HepG2 (cell line): ENCODE measurements around the gene NLRX1. TPM values are rescaled to one million over a fixed set of nuclear protein-coding genes. Genes with fewer than 3 reads are reported as not detected.

Experiments
- AGO2 ChIP-seq: fragments of 200-400 bp; formaldehyde crosslinking; optimal IDR thresholded peaks from 2 replicates; pipeline ENCODE3; 2017; ENCODE audit warnings: mild to moderate bottlenecking, low read depth, low read length, moderate library complexity
- ISL2 ChIP-seq: sonication (generic); formaldehyde crosslinking; IDR thresholded peaks from 2 replicates; pipeline ENCODE4 v1.5.0; 2020; ENCODE audit warnings: missing genetic modification reagents
- PRDM4 ChIP-seq: sonication (generic); formaldehyde crosslinking; IDR thresholded peaks from 2 replicates; pipeline ENCODE4 v1.9.0; 2021; ENCODE audit warnings: missing genetic modification reagents, borderline replicate concordance
- RFX5 ChIP-seq: IDR thresholded peaks from 2 replicates; pipeline ENCODE4 v1.6.1; 2011; ENCODE audit warnings: low read depth, low read length, improper control_type of control experiment
- SAP130 ChIP-seq: IDR thresholded peaks from 2 replicates; pipeline ENCODE4 v1.6.1; 2016; ENCODE audit warnings: low read depth
- SIX1 ChIP-seq: sonication (generic); formaldehyde crosslinking; IDR thresholded peaks from 2 replicates; pipeline ENCODE4 v1.4.0; 2020; ENCODE audit warnings: missing genetic modification reagents, borderline replicate concordance
- SNAPC4 ChIP-seq: sonication (generic); formaldehyde crosslinking; IDR thresholded peaks from 2 replicates; pipeline ENCODE4 v1.4.0; 2020; ENCODE audit warnings: mild to moderate bottlenecking, missing genetic modification reagents
- ZFP36L1 ChIP-seq: sonication (generic); formaldehyde crosslinking; IDR thresholded peaks from 2 replicates; pipeline ENCODE4 v1.8.0; 2022; ENCODE audit warnings: mild to moderate bottlenecking, missing genetic modification reagents, moderate library complexity
- ZNF160 ChIP-seq: sonication (generic); formaldehyde crosslinking; IDR thresholded peaks from 2 replicates; pipeline ENCODE4 v1.8.0; 2022; ENCODE audit warnings: mild to moderate bottlenecking, inconsistent platforms, missing genetic modification reagents
- ZNF414 ChIP-seq: sonication (generic); formaldehyde crosslinking; IDR thresholded peaks from 2 replicates; pipeline ENCODE4 v1.5.0; 2020; ENCODE audit warnings: missing genetic modification reagents
- ZNF562 ChIP-seq: sonication (generic); formaldehyde crosslinking; IDR thresholded peaks from 2 replicates; pipeline ENCODE4 v1.8.0; 2022; ENCODE audit warnings: missing genetic modification reagents, borderline replicate concordance
- ZNF770 ChIP-seq: sonication (generic); formaldehyde crosslinking; IDR thresholded peaks from 2 replicates; pipeline ENCODE4 v1.5.0; 2020; ENCODE audit warnings: mild to moderate bottlenecking, missing genetic modification reagents
- ZNF776 ChIP-seq: sonication (generic); formaldehyde crosslinking; IDR thresholded peaks from 2 replicates; pipeline ENCODE4 v1.4.0; 2020; ENCODE audit warnings: mild to moderate bottlenecking, missing genetic modification reagents
- ZNF816 ChIP-seq: sonication (generic); formaldehyde crosslinking; IDR thresholded peaks from 2 replicates; pipeline ENCODE4 v1.8.0; 2022; ENCODE audit warnings: missing genetic modification reagents, mild to moderate bottlenecking, borderline replicate concordance
- ZSCAN25 ChIP-seq: sonication (generic); formaldehyde crosslinking; IDR thresholded peaks from 2 replicates; pipeline ENCODE4 v1.8.0; 2022; ENCODE audit warnings: mild to moderate bottlenecking, missing genetic modification reagents
- polyA plus RNA-seq, 8 experiments: library from polyadenylated mRNA; depleted of rRNA in 3 of 8; stranded (reverse) in 7 of 8; unstranded in 1 of 8; fragments of >200 nt; fragmentation: Illumina TruSeq in 4 of 8; extraction: Trizol in 4 of 8; gene quantifications; 2 replicates each; pipeline versions ENCODE4 v1.2.1 to v1.2.3, GENCODE V29; 2011 to 2016; ENCODE audit warnings: low read depth in 4 of 8, missing spikeins in 1 of 8, mixed read lengths in 1 of 8; ENCODE audit not compliant: insufficient read depth in 1 of 8
- total RNA-seq, 5 experiments: library from RNA; depleted of rRNA; stranded (reverse); fragments of >200 nt; fragmentation: Illumina TruSeq; extraction: Trizol; gene quantifications; 2 replicates each; pipeline ENCODE4 v1.2.3, GENCODE V29; 2016; ENCODE audit warnings: low read depth in 1 of 5

NLRX1 gene
- total and polyA plus RNA-seq, 2 of the 13 experiments (the other 11 are each of a cell fraction or from before 2014, with no cell fraction given), result 8.7 to 11.0 TPM

- no peak for TF ChIP-seq ZFP36L1 (CRISPR knock-in tag)
- TF ChIP-seq AGO2, result peak; percentile 71
- peak; percentile 22; the same call in 1 of the 2 replicates for TF ChIP-seq ISL2
- TF ChIP-seq ZSCAN25, result no peak
- TF ChIP-seq RFX5, result no peak
- TF ChIP-seq SNAPC4, result no peak
- TF ChIP-seq ZNF414 (CRISPR knock-in tag), result 0 out of 2 replicates have a peak, but pooled peaks have one; percentile 16
- TF ChIP-seq PRDM4 (CRISPR knock-in tag), result no peak
- TF ChIP-seq SIX1 (CRISPR knock-in tag), result no peak
- 0 out of 2 replicates have a peak, but pooled peaks have one; percentile 40 for TF ChIP-seq ZNF160 (CRISPR knock-in tag)
- TF ChIP-seq ZNF562 (CRISPR knock-in tag), result no peak
- TF ChIP-seq ZNF770, result no peak
- TF ChIP-seq ZNF816, result 0 out of 2 replicates have a peak, but pooled peaks have one; percentile 15
- peak; percentile 16; the same call in 1 of the 2 replicates for TF ChIP-seq SAP130
- TF ChIP-seq ZNF776 (CRISPR knock-in tag), result peak; percentile 32; the same call in 1 of the 2 replicates
Measured at GRCh38 chr11:119205574-119206510, 37.3 kb downstream of the NLRX1 start, which contains the start of gene CBL (continued).
